ENCODE results near the gene ATP8B4.

The ATP8B4 gene

DNA sequence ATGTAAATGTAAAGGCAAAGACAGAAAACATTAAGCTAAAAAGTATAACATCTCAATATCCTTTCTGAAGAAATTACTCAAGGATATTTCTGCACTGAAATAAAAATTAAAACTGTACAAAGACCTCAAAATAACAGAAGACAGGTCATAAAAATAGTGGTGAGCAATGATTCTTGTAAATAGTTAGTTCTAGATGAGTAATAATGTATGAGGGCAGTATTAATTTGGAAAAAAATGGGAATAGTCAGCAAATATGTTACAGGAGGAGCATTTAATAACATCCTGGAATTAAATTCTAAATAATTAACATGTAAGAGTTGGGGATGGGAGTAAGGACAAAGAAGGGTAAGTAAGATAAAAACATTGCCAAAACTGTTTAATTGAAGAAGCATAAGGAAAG is 250.7 kb downstream of the ATP8B4 start:
- TF ChIP-seq POLR2A (IDR thresholded peaks at IDR 0.05; ENCODE audit: extremely low read depth, insufficient read length), result no peak
- TF ChIP-seq, protein P1, sequence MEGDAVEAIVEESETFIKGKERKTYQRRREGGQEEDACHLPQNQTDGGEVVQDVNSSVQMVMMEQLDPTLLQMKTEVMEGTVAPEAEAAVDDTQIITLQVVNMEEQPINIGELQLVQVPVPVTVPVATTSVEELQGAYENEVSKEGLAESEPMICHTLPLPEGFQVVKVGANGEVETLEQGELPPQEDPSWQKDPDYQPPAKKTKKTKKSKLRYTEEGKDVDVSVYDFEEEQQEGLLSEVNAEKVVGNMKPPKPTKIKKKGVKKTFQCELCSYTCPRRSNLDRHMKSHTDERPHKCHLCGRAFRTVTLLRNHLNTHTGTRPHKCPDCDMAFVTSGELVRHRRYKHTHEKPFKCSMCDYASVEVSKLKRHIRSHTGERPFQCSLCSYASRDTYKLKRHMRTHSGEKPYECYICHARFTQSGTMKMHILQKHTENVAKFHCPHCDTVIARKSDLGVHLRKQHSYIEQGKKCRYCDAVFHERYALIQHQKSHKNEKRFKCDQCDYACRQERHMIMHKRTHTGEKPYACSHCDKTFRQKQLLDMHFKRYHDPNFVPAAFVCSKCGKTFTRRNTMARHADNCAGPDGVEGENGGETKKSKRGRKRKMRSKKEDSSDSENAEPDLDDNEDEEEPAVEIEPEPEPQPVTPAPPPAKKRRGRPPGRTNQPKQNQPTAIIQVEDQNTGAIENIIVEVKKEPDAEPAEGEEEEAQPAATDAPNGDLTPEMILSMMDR (IDR thresholded peaks at IDR 0.05; ENCODE audit: low read depth, low read length), result no peak
- TF ChIP-seq, protein P2, sequence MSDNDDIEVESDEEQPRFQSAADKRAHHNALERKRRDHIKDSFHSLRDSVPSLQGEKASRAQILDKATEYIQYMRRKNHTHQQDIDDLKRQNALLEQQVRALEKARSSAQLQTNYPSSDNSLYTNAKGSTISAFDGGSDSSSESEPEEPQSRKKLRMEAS (IDR thresholded peaks at IDR 0.05; ENCODE audit: low read depth, low read length), result no peak
- no peak for TF ChIP-seq MYC (IDR thresholded peaks at IDR 0.05; ENCODE audit: low read depth, low read length)
- H3K4me3 ChIP-seq (ENCODE audit: low read depth, low read length), result no peak overlapping the region
- DNase-seq (ENCODE audit: low read depth), result no peak

DNA sequence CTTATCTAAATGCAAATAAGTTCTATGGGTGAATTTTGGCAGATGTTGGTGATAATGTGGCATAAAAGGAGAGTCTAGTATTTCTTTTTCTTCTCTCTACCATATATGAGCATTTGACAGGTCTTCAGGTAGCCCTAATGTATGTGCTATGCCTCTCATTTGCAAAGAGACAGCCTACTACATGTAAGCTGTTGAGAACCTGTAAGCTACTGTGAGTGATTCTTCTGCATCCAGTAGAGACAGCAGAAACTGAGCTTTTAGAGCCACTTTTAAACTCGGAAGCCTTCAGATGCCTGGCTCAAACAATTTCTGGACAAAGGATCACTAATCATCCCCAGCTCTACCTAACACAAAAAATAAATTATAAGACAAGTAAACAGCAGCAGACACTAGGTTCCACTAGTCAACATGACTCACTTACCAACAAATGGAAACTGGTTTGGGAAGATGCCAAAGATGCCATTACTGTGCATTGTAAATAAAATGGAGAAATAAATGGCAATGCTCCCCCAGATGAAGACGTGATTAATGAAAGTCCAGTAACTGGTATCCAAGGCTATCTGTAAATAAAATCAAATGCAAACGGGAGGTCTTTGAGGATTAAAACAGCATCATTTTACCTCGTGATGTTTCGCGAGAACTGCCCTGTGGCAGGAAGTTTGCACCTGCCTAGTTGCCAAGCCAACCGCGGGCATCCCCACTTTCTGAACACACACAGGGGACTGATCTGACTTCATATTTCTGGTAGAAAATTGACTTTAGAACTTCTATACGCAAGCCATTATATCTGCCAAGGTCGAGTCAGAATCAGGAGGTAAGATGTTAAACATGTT is 252.9 kb downstream of the ATP8B4 start:
- TF ChIP-seq, protein P1 (IDR thresholded peaks at IDR 0.05; ENCODE audit: low read depth, low read length), result no peak
- TF ChIP-seq, protein P2 (IDR thresholded peaks at IDR 0.05; ENCODE audit: low read depth, low read length), result no peak
- TF ChIP-seq MYC (IDR thresholded peaks at IDR 0.05; ENCODE audit: low read depth, low read length) (no peak), POLR2A (IDR thresholded peaks at IDR 0.05; ENCODE audit: extremely low read depth, insufficient read length) (no peak)
- DNase-seq (ENCODE audit: low read depth), result no peak
- no peak overlapping the region for H3K4me3 ChIP-seq (ENCODE audit: low read depth, low read length)

DNA sequence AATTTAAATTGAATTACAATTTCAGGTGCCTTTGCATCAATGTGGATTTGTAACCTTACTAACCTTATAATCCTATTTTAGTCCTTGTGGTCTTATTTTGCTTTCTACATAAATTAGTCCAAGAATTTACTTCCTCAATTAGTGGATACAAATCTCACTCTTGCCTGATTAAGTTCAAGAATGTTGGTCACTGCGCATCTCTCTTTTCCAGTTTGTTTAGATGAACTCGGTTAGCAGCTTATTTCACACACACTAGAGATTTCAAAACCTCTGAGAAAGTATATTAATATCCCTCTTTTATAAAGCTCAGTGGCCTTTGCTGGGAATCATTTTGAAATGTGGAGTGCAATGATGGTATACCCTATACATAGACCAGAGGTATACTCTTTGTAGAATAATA is 254.8 kb downstream of the ATP8B4 start:
- TF ChIP-seq, protein P1 (IDR thresholded peaks at IDR 0.05; ENCODE audit: low read depth, low read length), result no peak
- no peak for TF ChIP-seq MYC (IDR thresholded peaks at IDR 0.05; ENCODE audit: low read depth, low read length)
- TF ChIP-seq, protein P2 (IDR thresholded peaks at IDR 0.05; ENCODE audit: low read depth, low read length), result no peak
- TF ChIP-seq POLR2A (IDR thresholded peaks at IDR 0.05; ENCODE audit: extremely low read depth, insufficient read length), result no peak
- no peak for DNase-seq (ENCODE audit: low read depth)
- no peak overlapping the region for H3K4me3 ChIP-seq (ENCODE audit: low read depth, low read length)

DNA sequence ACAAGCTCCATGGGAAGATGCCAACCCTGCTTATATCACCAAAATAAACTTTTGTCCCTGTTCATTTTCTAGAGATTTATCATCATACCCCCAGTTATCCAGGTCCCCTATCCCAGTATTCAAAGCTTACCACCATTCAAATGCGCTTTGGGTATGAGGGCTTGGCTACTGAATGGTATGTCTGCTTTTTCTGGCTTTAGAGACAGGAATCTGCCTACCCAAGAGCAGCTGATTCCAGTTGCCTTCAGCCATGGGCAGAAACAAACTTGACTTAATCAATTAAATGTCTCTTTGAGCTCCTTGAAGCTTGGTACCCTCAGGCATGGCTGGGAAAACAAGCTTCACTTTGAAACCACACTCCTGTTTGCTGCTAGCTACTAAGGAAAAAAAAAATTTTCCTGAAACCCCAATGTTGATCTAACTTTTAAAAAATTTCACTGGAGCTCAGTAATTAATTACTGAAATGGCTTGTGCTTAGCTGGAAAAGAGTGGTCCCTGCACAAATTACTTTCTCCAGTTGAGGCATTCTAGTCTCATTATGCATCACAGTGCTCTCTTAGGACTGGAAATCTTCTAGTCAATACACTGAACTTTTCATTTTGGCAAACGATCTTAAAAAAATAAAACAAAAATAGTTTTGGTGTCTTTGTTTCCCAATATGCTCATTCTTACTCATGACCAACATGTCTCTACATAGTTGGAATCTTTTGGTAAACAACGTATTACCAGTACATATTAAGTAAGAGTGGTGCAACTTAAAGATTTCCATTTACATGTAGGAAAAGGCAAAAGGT is 255.4 kb downstream of the ATP8B4 start:
- TF ChIP-seq POLR2A (IDR thresholded peaks at IDR 0.05; ENCODE audit: extremely low read depth, insufficient read length) (no peak), MYC (IDR thresholded peaks at IDR 0.05; ENCODE audit: low read depth, low read length) (no peak)
- TF ChIP-seq, protein P2 (IDR thresholded peaks at IDR 0.05; ENCODE audit: low read depth, low read length), result no peak
- H3K4me3 ChIP-seq (ENCODE audit: low read depth, low read length), result no peak overlapping the region
- DNase-seq (ENCODE audit: low read depth), result no peak

DNA sequence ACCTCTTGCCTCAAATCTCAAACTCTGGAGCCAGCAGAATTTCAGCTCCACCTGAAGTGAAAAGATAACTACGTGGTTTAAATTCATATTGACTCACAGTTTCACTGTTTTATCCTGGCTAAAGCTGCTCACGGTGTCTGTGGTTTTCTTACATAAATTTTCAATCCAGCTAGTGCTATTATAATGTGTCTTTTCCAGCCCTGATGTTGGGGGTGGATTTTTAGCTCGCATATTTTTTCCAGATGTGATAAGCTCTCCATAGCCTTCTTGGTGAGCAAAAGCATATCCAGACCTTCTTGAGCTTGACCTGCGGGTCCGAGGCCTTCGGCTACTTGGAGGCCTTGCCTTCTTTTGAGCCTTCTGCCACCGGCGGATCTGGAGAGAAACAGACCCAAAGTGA is 258.9 kb downstream of the ATP8B4 start:
- DNase-seq (ENCODE audit: low read depth), result no peak
- no peak overlapping the region for H3K4me3 ChIP-seq (ENCODE audit: low read depth, low read length)
- TF ChIP-seq MYC (IDR thresholded peaks at IDR 0.05; ENCODE audit: low read depth, low read length), result no peak
- TF ChIP-seq, protein P2 (IDR thresholded peaks at IDR 0.05; ENCODE audit: low read depth, low read length), result no peak
- TF ChIP-seq POLR2A (IDR thresholded peaks at IDR 0.05; ENCODE audit: extremely low read depth, insufficient read length), result no peak
- TF ChIP-seq, protein P1 (IDR thresholded peaks at IDR 0.05; ENCODE audit: low read depth, low read length), result no peak

Measured in NB4 (cell line).